Ascending aorta (tissue), 2 donors: Measurements from ENCODE around the gene GPBP1L1. TPM values are rescaled to one million over a fixed set of nuclear protein-coding genes. Genes with fewer than 3 reads are reported as not detected.

Experiments
- DNase-seq, 2 donors: peaks; one replicate each; pipeline ENCODE4 v3.0.0-alpha.2; 2019; ENCODE audit warnings: low spot score in 2 of 2
- H3K27ac ChIP-seq, 2 donors: fragments of 200-600 bp; sonication (generic); one replicate each; pipeline ENCODE4 v1.5.1; 2016 to 2017; ENCODE audit warnings: mild to moderate bottlenecking in 1 of 2
- H3K27me3 ChIP-seq: fragments of 200-600 bp; sonication (generic); one replicate; pipeline ENCODE4 v1.5.1; 2017
- H3K36me3 ChIP-seq, 2 donors: fragments of 200-600 bp; sonication (generic); one replicate each; pipeline ENCODE4 v1.5.1; 2016
- H3K4me1 ChIP-seq, 2 donors: fragments of 200-600 bp; sonication (generic); one replicate each; pipeline ENCODE4 v1.5.1; 2016 to 2017; ENCODE audit warnings: mild to moderate bottlenecking in 1 of 2
- H3K4me3 ChIP-seq, 2 donors: fragments of 200-600 bp; sonication (generic); one replicate each; pipeline ENCODE4 v1.5.1; 2016 to 2017; ENCODE audit warnings: mild to moderate bottlenecking in 1 of 2
- H3K9me3 ChIP-seq, 2 donors: fragments of 200-600 bp; sonication (generic); one replicate each; pipeline ENCODE4 v1.5.1; 2016
- CTCF ChIP-seq, 3 experiments: fragments of 200-600 bp in 2 of 3; fragments of 450-650 bp in 1 of 3; sonication (generic) in 2 of 3; IDR thresholded peaks; one replicate each; pipeline ENCODE4 v1.5.1; 2016 to 2019; ENCODE audit warnings: antibody characterized with exemption in 3 of 3, mild to moderate bottlenecking in 1 of 3, moderate library complexity in 1 of 3
- intact Hi-C: fragments of 100-400 bp; cut with DNase I; formaldehyde crosslinking; loops from one replicate; pipeline ENCODE4 v1.15.1; 2023
- total RNA-seq: library from RNA; depleted of rRNA; stranded (reverse); fragments of >200 nt; gene quantifications from one replicate; pipeline ENCODE4 v1.1.0, GENCODE V29; 2016

The GPBP1L1 gene
- total RNA-seq, 1 donor from 2014 or later, result 161 TPM

GRCh38 chr1:45584351-45585109 is 101.8 kb downstream of the GPBP1L1 start:
- no peaks in the 10 kb centered on the region for H3K36me3 ChIP-seq
- intact Hi-C loops, result loop anchor here (1.0 to 5.0 kb wide), 3 partner anchors 102 to 852 kb away; partner anchors contain the start of genes GPBP1L1, IPP and RNU5D-1

GRCh38 chr1:45583666-45584350 is 102.5 kb downstream of the GPBP1L1 start, which contains the start of gene NASP:
Gene NASP, plus strand, starts transcription at chr1:45584041. Its CDS starts 106 bp downstream, at chr1:45584147.
- Histone ChIP-seq H3K27me3 (no peaks in the 10 kb centered on the region), H3K4me3 (peak within 1 kb of the TSS; percentile 84 to 89), H3K36me3 (no peaks in the 10 kb centered on the region), H3K9me3 (no peaks in the 10 kb centered on the region), H3K27ac (peak within 1 kb of the TSS; percentile 89 to 90), H3K4me1 (peaks cover 0 to 14% of the 10 kb centered on the region in 2 donors)
- TF ChIP-seq CTCF (IDR thresholded peaks at IDR 0.05), result no peak
- peak; percentile 62 to 94 for DNase-seq
- intact Hi-C loops, result loop anchor here (1.0 to 5.0 kb wide), 3 partner anchors 102 to 852 kb away; partner anchors contain the start of genes GPBP1L1, IPP and RNU5D-1

More at GRCh38 chr1:45584351-45585109, 101.8 kb downstream of the GPBP1L1 start:
- Histone ChIP-seq H3K27ac (peak overlapping the region; percentile 89 to 90), H3K9me3 (no peaks in the 10 kb centered on the region), H3K4me3 (peak overlapping the region; percentile 84 to 89), H3K27me3 (no peaks in the 10 kb centered on the region), H3K4me1 (peaks cover 0 to 14% of the 10 kb centered on the region in 2 donors)
- DNase-seq, result peak; percentile 40 to 91
- no peak for TF ChIP-seq CTCF (IDR thresholded peaks at IDR 0.05)

- Histone ChIP-seq H3K27me3 (no peaks in the 10 kb centered on the region), H3K9me3 (no peaks in the 10 kb centered on the region), H3K4me1 (peaks cover 0 to 14% of the 10 kb centered on the region in 2 donors), H3K27ac (peak overlapping the region; percentile 89 to 90), H3K36me3 (no peaks in the 10 kb centered on the region), H3K4me3 (peak overlapping the region; percentile 84 to 89)
- TF ChIP-seq CTCF (IDR thresholded peaks at IDR 0.05), result no peak
- intact Hi-C loops, result loop anchor here (5.0 kb wide), 2 partner anchors 169 to 851 kb away; partner anchors contain the start of genes IPP and RNU5D-1
- peak; percentile 87 to 97 for DNase-seq
These were observed 103.1 kb downstream of the GPBP1L1 start for GRCh38 chr1:45583264-45583665.

Other genes with a start within 250 kb of the GPBP1L1 start
- gene TESK2, start 195.4 kb downstream of the GPBP1L1 start, total RNA-seq, result 0.32 TPM
- not detected for gene CCDC163, start 186.5 kb downstream of the GPBP1L1 start, total RNA-seq
- 3.6 TPM for gene MMACHC, start 186.2 kb downstream of the GPBP1L1 start, total RNA-seq
- gene PRDX1, start 164.6 kb downstream of the GPBP1L1 start, total RNA-seq, result 245 TPM
- 77.5 TPM for gene AKR1A1, start 135.7 kb downstream of the GPBP1L1 start, total RNA-seq
- 49.1 TPM for gene NASP, start 102.5 kb downstream of the GPBP1L1 start, total RNA-seq
- not detected for gene CCDC17, start 62.5 kb downstream of the GPBP1L1 start, total RNA-seq
- 8.3 TPM for gene TMEM69, start 1.6 kb upstream of the GPBP1L1 start, total RNA-seq
- 5.5 TPM for gene IPP, start 64.1 kb upstream of the GPBP1L1 start, total RNA-seq
- gene MAST2, start 117.1 kb upstream of the GPBP1L1 start, total RNA-seq, result 61.0 TPM